Osteoblast (primary cell): ENCODE measurements around the gene PLXNA3. TPM values are rescaled to one million over a fixed set of nuclear protein-coding genes. Genes with fewer than 3 reads are reported as not detected.

Source experiments
- DNase-seq: peaks from one replicate; pipeline ENCODE4 v3.0.0; 2011; ENCODE audit warnings: low spot score, mixed read lengths; ENCODE audit not compliant: insufficient read length; ENCODE audit errors: missing footprints
- H2AFZ ChIP-seq: 2 replicates; pipeline ENCODE4 v1.6.0; 2011; ENCODE audit warnings: mild to moderate bottlenecking, low read length
- H3K27ac ChIP-seq: 2 replicates; pipeline ENCODE4 v1.5.1; 2011; ENCODE audit warnings: mild to moderate bottlenecking, low read depth, low read length, moderate library complexity
- H3K27me3 ChIP-seq: 2 replicates; pipeline ENCODE4 v1.6.0; 2012; ENCODE audit warnings: mild to moderate bottlenecking, control low read depth, inconsistent platforms, low read length, moderate library complexity; ENCODE audit not compliant: insufficient read depth
- H3K36me3 ChIP-seq: 2 replicates; pipeline ENCODE4 v1.5.1; 2011; ENCODE audit warnings: mild to moderate bottlenecking, low read length, control low read depth, moderate library complexity; ENCODE audit not compliant: insufficient read depth
- H3K4me1 ChIP-seq: 2 replicates; pipeline ENCODE4 v1.5.1; 2011; ENCODE audit warnings: mild to moderate bottlenecking, low read length, control low read depth, moderate library complexity; ENCODE audit not compliant: insufficient read depth
- H3K4me2 ChIP-seq: 2 replicates; pipeline ENCODE4 v1.6.0; 2011; ENCODE audit warnings: mild to moderate bottlenecking, low read length; ENCODE audit not compliant: insufficient read depth
- H3K4me3 ChIP-seq: fragments of 200-600 bp; sonication (generic); 3 replicates; pipeline ENCODE4 v1.5.1; 2012; ENCODE audit warnings: mild to moderate bottlenecking, low read length, inconsistent platforms; ENCODE audit not compliant: insufficient read depth
- H3K79me2 ChIP-seq: 2 replicates; pipeline ENCODE4 v1.6.0; 2012; ENCODE audit warnings: mild to moderate bottlenecking, low read length, control low read depth, inconsistent platforms; ENCODE audit not compliant: insufficient read depth
- H3K9me3 ChIP-seq: 2 replicates; pipeline ENCODE4 v1.5.1; 2011; ENCODE audit warnings: low read depth, low read length, control low read depth
- H4K20me1 ChIP-seq: 2 replicates; pipeline ENCODE4 v1.6.0; 2012; ENCODE audit warnings: mild to moderate bottlenecking, low read length, control low read depth; ENCODE audit not compliant: insufficient read depth
- total RNA-seq: library from RNA; depleted of rRNA; stranded (reverse); fragments of >200 nt; gene quantifications from 2 replicates; pipeline ENCODE4 v1.2.3, GENCODE V29; 2012
- TF ChIP-seq, protein P1 (sequence below): IDR thresholded peaks from 2 replicates; pipeline ENCODE4 v1.5.1; 2011; ENCODE audit warnings: mild to moderate bottlenecking, low read depth, low read length, moderate library complexity; ENCODE audit errors: extremely low read depth

The PLXNA3 gene
- total RNA-seq, 1 donor, result 18.8 TPM

GRCh38 chrX:154477891-154478477 lies 19.9 kb downstream of the PLXNA3 start:
- Histone ChIP-seq H4K20me1 (no peaks in the 10 kb centered on the region), H3K36me3 (peaks cover 8% of the 10 kb centered on the region), H3K79me2 (no peaks in the 10 kb centered on the region), H3K4me2 (peak overlapping the region; percentile 76), H3K4me1 (no peaks in the 10 kb centered on the region), H3K4me3 (peak overlapping the region; percentile 64), H3K27ac (peak overlapping the region; percentile 13), H3K27me3 (no peaks in the 10 kb centered on the region), H3K9me3 (no peaks in the 10 kb centered on the region), H2AFZ (no peak overlapping the region)
- DNase-seq, result peak; percentile 78
- TF ChIP-seq, protein P1, sequence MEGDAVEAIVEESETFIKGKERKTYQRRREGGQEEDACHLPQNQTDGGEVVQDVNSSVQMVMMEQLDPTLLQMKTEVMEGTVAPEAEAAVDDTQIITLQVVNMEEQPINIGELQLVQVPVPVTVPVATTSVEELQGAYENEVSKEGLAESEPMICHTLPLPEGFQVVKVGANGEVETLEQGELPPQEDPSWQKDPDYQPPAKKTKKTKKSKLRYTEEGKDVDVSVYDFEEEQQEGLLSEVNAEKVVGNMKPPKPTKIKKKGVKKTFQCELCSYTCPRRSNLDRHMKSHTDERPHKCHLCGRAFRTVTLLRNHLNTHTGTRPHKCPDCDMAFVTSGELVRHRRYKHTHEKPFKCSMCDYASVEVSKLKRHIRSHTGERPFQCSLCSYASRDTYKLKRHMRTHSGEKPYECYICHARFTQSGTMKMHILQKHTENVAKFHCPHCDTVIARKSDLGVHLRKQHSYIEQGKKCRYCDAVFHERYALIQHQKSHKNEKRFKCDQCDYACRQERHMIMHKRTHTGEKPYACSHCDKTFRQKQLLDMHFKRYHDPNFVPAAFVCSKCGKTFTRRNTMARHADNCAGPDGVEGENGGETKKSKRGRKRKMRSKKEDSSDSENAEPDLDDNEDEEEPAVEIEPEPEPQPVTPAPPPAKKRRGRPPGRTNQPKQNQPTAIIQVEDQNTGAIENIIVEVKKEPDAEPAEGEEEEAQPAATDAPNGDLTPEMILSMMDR, result no peak

DNA sequence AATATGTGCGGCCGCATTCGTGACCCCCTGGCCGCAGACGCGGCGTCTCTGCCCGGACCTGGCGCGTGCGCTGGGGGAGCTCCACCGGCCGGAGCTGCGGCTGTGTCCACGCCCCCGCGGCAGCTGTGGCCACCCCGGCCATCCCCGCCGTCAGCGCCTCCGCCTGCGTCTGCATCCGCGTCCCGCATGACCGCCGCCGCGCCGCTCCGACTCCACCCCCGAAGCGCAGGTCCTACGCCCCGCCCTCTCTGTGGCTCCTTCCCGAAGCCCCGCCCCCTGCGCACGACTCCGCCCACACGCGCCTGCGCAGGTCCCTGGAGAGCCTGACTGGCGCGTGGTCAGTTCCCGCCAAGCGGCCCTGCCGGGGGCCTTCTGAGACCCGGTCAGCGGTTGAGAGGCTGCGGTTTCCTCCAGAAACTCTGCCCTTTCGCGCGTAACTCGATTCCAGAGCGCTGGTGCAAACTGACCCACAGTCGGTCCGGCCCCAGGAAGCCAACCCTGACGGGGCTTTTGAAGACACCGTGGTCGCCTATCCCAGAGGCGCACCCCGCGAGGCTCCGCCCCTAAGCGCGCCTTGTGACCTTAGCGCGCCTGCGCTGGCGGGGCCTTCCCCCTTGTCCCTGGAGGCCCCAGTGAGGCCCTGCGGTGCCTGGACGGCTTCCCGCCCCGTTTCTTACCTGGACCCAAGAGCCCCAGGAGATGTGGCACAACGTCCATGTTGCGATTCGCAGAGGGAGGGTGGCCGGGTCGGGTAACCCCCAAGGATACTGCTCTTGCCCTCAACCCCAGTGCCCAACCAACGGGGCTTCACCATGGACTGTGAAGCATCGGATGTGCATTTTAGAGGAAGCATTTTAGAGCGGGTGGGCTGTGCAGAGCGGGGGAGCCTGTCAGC lies 20.9 kb downstream of the PLXNA3 start, which contains the start of gene LAGE3:
Gene LAGE3 (minus strand): TSS at position 554 of the 895 bp plus-strand sequence. CDS start 366 bp downstream, at position 188.
- H3K4me3 ChIP-seq, result peak within 1 kb of the TSS; percentile 64
- no peaks in the 10 kb centered on the region for H4K20me1 ChIP-seq
- peak; percentile 98 for DNase-seq
- H2AFZ ChIP-seq, result peak within 1 kb of the TSS; percentile 65
- H3K4me2 ChIP-seq, result peak within 1 kb of the TSS; percentile 76
- H3K4me1 ChIP-seq, result no peaks in the 10 kb centered on the region
- H3K36me3 ChIP-seq, result peaks cover 5% of the 10 kb centered on the region
- H3K27me3 ChIP-seq, result no peaks in the 10 kb centered on the region
- peak within 1 kb of the TSS; percentile 33 for H3K27ac ChIP-seq
- no peaks in the 10 kb centered on the region for H3K9me3 ChIP-seq
- no peaks in the 10 kb centered on the region for H3K79me2 ChIP-seq
- TF ChIP-seq, protein P1, result no peak

DNA sequence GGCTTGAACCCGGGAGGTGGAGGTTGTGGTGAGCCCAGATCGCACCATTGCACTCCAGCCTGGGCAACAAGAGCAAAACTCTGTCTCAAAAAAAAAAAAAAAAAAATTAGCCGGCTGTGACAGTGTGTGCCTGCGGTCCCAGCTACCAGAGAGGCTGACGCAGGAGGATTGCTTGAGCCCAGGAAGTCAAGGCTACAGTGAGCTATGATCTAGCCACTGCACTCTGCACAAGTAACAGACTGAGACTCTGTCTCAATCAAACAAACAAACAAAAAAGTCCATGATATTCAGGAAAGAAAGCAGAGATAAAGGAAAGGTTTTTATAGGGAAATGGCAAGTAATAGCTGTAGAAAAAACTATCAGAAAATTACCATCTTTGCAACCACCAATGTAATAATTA lies 23.1 kb downstream of the PLXNA3 start:
- TF ChIP-seq, protein P1, result no peak
- H3K4me3 ChIP-seq, result no peak overlapping the region
- H3K4me2 ChIP-seq, result no peak overlapping the region
- H3K27me3 ChIP-seq, result no peaks in the 10 kb centered on the region
- H3K36me3 ChIP-seq, result peaks cover 9% of the 10 kb centered on the region
- H4K20me1 ChIP-seq, result no peaks in the 10 kb centered on the region
- H3K27ac ChIP-seq, result no peak overlapping the region
- no peaks in the 10 kb centered on the region for H3K4me1 ChIP-seq
- peaks cover 7% of the 10 kb centered on the region for H3K79me2 ChIP-seq
- peak; percentile 14 for DNase-seq
- H2AFZ ChIP-seq, result no peak overlapping the region
- H3K9me3 ChIP-seq, result no peaks in the 10 kb centered on the region
